Measurements from ENCODE around the gene MCM6. TPM values are rescaled to one million over a fixed set of nuclear protein-coding genes. Genes with fewer than 3 reads are reported as not detected.

MCM6 gene
- total and polyA plus RNA-seq, 11 donors = 1.0 to 16.1 (median 3.7) TPM

- DNase-seq (no peak), ATAC-seq (no peak)
- Histone ChIP-seq H3K27me3 (no peaks in the 10 kb centered on the region), H3K9me3 (peaks cover 0 to 3% (median 0%) of the 10 kb centered on the region in 12 donors), H3K4me1 (no peaks in the 10 kb centered on the region), H3K27ac (no peak overlapping the region), H3K4me3 (no peak overlapping the region), H3K36me3 (peaks cover 0 to 13% (median 3%) of the 10 kb centered on the region in 9 donors)
- 88 to 100% (median 88%) methylated on average over 2 of the region's 2 CpGs for WGBS, 4 donors
- no peak for TF ChIP-seq CTCF (IDR thresholded peaks at IDR 0.05)
- no peak for TF ChIP-seq POLR2A (IDR thresholded peaks at IDR 0.05)
- intact Hi-C loops (cut with DNase I) = loop anchor here in 1 of 10 donors (10.0 kb wide), 1 partner anchor 797 kb away; no protein-coding TSS in a partner anchor
These were observed 84.6 kb downstream of the MCM6 start for GRCh38 chr2:135791418-135792190.

GRCh38 chr2:135790423-135790822 is 85.8 kb downstream of the MCM6 start:
- no peak for ATAC-seq
- H3K4me3 ChIP-seq = no peak overlapping the region
- no peaks in the 10 kb centered on the region for H3K4me1 ChIP-seq
- DNase-seq = no peak
- no peaks in the 10 kb centered on the region for H3K27me3 ChIP-seq
- peaks cover 0 to 20% (median 12%) of the 10 kb centered on the region in 9 donors for H3K36me3 ChIP-seq
- H3K9me3 ChIP-seq = peaks cover 0 to 3% (median 0%) of the 10 kb centered on the region in 12 donors
- TF ChIP-seq POLR2A (IDR thresholded peaks at IDR 0.05) (no peak), CTCF (IDR thresholded peaks at IDR 0.05) (no peak)
- WGBS, 4 donors = 92 to 97% (median 96%) methylated on average over 10 of the region's 10 CpGs
- intact Hi-C loops (cut with DNase I) = loop anchor here in 1 of 10 donors (10.0 kb wide), 1 partner anchor 796 kb away; no protein-coding TSS in a partner anchor
- H3K27ac ChIP-seq = no peak overlapping the region

Other genes with a start within 250 kb of the MCM6 start
- 10 to 100 TPM; 30.9 to 90.5 (median 57.0) TPM for gene UBXN4, start 134.6 kb downstream of the MCM6 start, total RNA-seq
- gene UBXN4, start 134.6 kb downstream of the MCM6 start, polyA plus RNA-seq = 10 to 100 TPM; 28.2 to 43.3 TPM
- gene LCT, start 39.3 kb downstream of the MCM6 start, total RNA-seq = under 1 TPM in 1 of 9 donors, not detected in 8; 0.06 TPM
- not detected for gene LCT, start 39.3 kb downstream of the MCM6 start, polyA plus RNA-seq
- gene DARS1, start 109.2 kb upstream of the MCM6 start, total RNA-seq = 10 to 100 TPM; 51.2 to 64.4 (median 55.0) TPM
- gene DARS1, start 109.2 kb upstream of the MCM6 start, polyA plus RNA-seq = 10 to 100 TPM; 64.8 to 90.0 TPM
- 10 to 100 TPM in 2 of 9 donors, 1 to 10 TPM in 7; 1.2 to 21.3 (median 3.7) TPM for gene CXCR4, start 241.7 kb upstream of the MCM6 start, total RNA-seq
- gene CXCR4, start 241.7 kb upstream of the MCM6 start, polyA plus RNA-seq = 1 to 10 TPM; 1.1 to 4.3 TPM